Activated T-cell treated with anti-CD3 and anti-CD28 coated beads for 24 hours (primary cell): Measurements from ENCODE around the gene TSEN54.
"Not testable (repeated sequence)": the region's sequence is repeated elsewhere in the genome, so short reads cannot be mapped to it uniquely, and the experiment has no call there.

Experiments
- DNase-seq: peaks from one replicate; pipeline ENCODE4 v3.0.0-alpha.2; 2020; ENCODE audit warnings: low read depth

TSEN54 gene

DNA sequence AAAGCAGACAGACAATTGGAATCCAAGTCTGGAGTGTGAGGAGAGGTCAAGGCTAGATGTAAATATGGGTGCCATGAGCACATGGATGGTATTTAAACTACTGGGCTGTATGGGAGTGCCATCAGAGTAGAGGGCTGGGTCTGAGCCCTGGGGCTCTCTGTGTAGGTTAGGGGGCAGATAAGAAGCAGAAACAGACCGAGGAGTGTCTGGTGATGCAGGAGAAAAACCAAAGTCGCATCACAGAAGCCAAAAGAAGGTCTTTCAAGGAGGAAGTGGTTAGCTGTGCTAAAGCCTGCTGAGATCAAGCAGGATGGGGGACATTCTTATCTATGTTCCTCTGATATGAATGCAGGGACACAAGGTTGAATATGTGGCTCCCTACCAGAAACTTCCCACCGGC is 1.9 kb downstream of the TSEN54 start:
- no peak for DNase-seq

DNA sequence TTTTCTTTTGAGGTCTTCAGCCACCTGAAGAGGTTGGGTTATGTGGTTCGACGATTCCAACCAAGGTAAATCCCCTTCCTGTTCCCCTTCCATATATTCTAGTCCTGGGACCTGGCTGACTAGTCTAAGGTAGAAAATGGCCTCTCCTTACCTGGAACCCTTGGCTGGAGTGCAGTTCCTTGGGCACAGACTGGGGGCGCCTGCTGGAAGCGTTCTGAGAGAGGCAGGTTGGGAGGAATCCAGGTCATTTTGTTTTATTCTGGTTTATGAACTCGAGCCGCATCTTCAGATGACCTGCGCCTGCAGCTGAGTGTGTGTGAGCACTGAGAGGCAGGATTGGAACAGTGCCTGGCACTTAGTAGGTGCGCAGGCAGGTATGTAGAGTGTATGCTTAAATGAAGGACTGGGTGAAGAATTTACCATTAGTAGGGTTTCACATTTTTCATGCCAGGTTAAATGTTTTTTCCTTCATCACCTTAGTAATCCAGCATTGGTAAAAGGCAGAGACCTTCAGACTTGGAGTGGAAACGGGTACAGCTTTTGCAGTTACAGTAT is 2.7 kb downstream of the TSEN54 start:
- DNase-seq = no peak

DNA sequence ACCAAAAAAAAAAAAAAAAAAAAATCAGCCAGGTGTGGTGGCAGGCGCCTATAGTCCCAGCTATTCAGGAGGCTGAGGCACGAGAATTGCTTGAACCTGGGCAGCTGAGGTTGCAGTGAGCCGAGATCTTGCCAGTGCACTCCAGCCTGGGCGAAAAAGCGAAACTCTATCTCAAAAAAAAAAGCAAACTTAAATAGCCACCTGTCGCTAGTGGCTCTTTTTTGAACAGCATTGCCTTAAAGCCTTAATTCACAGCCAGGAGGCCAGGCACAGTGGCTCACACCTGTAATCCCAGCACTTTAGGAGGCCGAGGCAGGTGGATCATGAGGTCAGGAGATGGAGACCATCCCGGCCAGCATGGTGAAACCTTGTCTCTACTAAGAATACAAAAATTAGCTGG is 4.1 kb downstream of the TSEN54 start:
- DNase-seq = not testable (repeated sequence)

DNA sequence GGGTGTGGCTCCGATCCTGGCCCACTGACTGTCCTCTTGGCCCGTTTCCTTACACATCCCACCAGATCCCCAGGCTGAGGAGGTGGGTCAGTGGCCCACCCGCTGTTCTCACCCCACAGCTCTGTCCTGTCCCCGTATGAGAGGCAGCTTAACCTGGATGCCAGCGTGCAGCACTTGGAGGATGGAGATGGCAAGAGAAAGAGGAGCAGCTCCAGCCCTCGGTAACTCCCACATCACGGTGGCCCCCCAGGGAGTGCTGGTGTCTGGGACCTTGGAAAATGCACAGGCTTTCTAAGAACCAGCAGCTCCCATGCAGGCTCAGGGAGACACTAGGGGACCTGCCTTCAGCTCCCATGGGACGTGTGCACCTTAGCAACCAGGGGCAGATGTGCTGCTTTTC is 5.0 kb downstream of the TSEN54 start:
- DNase-seq = no peak

DNA sequence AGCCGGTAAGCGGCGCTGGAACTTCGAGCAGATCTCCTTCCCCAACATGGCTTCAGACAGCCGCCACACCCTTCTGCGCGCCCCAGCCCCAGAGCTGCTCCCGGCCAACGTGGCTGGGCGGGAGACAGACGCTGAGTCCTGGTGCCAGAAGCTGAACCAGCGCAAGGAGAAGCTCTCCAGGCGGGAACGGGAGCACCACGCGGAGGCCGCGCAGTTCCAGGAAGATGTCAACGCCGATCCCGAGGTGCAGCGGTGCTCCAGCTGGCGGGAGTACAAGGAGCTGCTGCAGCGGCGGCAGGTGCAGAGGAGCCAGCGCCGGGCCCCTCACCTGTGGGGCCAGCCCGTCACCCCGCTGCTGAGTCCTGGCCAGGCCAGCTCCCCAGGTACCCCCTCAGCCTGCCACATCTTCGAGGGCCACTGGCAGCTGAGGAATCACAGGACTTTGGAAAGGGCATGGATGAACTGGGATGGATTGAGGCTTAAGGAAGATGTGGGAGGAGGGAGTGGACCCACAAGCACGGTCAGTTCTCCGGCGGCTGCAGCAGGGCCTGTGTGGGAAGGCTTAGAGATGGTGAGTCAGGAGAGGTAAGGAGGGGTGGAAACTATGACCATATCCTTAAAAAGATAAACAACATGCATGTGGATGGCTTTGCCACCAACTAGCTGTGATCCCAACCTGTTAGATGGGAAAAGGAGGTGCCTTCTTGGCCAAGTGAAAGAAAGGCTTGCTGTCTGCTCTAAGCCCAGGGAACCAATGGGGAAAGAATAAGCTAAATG is 5.8 kb downstream of the TSEN54 start:
- no peak for DNase-seq

DNA sequence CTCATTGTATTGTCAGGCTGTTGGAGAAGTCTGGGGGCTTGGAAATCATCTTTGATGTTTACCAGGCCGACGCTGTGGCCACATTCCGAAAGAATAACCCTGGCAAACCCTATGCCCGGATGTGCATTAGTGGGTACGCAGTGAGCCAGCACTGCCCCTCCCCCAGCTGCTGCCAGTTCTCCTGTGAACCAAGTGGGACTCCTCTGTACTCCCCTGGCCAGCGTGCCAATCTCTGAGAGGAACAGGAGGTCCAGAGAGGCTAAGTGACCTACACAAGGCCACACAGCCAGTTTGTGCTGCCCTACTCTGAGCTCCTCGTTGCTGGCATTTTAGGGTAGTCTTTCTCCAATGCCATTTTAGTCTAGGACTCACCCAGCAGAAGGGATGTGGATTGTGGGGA is 7.3 kb downstream of the TSEN54 start:
- DNase-seq = no peak

DNA sequence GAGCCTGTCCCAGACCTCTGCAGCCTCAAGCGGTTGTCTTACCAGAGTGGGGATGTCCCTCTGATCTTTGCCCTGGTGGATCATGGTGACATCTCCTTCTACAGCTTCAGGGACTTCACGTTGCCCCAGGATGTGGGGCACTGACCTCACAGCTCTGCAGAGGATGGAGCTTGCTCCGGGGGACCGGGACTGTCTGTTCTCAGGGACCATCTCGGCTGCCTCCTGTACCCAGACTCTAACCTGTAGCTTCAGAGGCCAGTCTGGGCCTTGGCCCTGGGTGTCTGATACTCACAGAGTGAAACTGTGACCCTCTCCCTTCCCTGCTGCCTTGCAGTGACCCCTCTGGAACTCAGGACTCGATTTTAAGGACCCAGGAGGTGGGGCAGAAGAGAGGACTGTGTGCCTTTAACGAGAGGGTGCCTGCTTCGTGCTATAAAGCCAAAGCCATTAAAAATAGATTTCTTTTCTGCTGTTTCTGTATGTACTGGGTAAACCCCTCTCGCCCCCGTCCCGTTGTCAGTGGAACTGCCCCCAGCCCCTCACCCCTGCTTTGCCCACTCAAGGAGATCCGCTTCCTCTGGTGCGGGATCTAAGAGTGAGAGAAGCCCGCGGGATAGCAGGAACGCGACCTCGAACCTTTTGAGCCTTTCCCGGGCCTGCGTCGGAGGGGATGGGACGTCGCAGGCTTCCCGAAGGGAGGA is 8.1 kb downstream of the TSEN54 start:
- DNase-seq = no peak

DNA sequence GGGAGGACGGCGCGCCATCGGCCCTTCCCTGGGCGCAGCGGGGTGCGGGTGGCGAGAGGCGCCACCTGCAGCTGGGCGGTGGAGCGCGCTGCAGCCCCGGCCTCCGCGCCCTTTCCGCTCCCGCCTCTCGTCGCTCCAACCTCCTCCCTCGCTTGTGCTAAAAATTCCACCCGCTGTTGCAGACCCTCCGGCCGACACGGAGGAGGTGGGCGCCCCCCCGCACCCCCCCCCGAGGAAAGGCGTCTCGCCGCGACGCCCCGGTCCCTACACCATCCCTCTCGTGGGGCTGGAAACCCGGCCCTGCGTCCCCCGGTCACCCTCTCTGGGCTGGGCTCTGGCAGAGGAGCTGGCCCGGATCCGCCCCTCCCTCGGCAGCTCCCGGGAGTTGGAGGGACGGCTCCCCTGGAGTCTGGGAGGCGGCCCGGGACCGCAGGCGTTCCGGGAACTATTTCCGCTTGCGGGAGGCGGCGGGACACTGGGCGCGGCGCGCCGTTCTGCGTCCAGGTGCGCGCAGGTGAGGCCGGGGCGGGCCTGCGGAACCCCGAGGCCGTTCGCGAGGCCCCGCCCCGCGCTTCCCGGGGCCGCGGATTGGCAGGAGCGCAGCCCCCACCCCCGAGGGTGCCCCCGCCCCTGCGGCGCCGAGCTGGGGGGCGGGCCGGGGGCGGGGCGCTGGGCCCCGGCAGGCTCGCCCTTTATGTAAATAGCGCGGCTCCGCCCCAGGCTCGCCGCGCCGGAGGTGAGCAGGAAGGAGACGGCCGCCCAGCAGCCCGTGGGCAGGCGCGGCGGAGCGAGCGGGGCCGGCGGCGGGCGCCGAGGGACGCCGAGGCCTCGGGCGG is 8.9 kb downstream of the TSEN54 start, which contains the start of gene LLGL2:
TSS of gene LLGL2 (plus strand) at position 728 of the 836 bp plus-strand sequence. CDS start 17,730 bp downstream, outside the sequence.
- peak; percentile 68 for DNase-seq

DNA sequence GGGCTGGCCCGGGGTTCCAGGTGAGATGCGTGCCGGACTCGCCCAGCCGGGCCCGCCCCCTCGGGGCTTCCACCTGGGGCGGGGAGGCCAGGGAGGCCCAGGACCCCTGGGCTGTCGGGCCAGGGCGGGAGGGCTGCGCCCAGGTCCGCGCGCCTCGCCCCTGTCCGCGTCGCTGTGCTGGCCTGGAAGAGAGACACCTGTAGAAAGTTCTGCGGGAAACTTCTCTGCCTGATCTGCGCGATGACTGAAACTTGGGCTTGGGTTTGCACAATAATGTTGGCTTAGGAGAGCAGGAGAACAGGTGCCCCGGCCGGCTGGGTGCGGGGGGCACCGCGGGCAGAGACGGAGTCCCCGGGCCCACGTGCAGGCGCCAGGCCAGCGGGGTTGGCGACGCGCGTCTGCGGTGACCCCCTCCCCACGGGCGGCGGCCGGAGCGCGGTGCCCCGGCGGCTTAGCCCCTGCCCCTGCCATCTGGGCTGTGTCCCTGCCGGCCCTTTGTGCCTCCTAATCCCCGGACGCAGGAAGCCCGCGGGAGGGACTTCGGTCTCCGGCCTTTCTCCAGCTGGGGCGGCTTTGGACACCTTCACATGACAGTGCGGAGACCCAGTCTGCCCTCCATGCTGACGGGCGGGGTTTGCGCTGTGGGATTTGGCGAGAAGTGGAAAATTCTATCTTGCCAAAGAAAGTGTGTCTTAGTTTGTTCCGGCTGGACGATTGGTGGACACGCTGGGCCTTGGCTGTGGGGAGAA is 9.7 kb downstream of the TSEN54 start:
- no peak for DNase-seq

DNA sequence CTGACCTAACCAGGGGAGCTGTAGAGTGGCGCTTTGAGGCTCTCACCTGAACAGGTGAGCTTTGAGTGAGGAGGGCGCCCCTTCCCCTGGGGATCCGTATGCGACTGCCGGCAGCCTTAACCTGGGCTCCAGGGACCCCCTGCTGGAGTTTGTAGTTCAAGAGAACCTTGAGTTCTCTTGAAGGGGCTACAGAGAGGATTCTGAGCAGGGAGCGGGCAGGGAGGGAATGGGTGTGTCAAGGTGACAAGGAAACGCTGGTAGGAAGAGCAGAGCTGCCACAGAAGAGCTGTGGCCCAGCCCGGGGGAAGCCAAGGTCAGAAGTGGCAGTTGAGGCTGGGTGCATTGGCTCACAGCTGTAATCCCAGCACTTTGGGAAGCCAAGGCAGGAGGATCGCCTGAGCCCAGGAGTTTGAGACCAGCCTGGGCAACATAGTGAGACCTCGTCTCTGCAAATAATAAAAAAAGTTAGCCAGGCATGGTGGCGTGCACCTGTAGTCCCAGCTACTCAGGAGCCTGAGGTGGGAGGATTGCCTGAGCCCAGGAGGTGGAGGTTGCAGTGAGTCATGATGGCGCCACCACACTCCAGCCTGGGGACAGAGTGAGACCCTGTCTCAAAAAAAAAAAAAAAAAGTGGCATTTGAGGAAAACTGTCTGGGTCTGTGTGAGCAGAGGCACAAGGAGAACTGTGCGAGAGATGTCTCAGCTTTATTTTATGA is 10.4 kb downstream of the TSEN54 start:
- no peak for DNase-seq

DNA sequence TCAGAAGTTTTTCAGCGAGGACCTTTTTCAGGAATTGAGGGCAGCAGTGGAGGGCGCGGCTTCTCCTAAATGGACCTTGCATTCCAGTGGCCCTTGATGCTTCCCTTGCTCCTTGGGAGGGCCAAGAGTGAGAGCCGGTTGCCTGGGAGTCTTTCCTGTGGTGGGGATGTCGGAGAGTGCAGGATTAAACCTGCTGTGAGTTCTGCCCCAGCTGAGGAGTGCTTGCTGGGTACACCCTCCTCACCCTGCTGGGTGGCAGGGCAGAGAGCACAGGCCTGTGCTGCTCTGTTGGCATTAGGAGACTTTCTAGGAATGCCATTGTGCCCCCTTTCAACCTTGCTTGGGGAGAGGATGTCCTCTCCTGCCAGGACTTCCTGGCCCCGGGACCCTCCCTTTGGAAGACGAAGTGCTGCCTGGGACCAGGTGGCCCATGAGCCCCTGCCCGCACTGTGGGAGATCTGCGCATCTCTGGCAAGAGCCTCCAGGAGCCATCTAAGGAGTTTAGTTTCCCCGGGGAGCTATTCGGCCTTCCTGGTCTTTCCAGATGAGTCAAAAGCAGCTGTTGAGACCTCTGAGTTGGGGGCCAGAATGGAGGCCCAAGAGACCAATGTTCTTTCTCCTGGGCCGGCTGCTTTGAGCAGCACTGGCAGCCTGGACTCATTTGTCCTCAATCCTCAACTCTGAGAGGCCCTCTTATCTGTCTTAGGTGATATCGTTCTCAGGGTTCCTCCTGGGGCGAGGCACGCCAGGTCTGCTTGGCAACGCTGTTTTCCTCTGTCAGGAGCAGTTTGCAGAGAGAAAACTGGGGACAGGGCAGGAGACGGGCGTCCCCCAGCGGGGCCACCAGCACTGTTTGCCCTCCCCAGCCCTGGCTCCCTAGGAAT is 14.8 kb downstream of the TSEN54 start:
- DNase-seq = no peak

DNA sequence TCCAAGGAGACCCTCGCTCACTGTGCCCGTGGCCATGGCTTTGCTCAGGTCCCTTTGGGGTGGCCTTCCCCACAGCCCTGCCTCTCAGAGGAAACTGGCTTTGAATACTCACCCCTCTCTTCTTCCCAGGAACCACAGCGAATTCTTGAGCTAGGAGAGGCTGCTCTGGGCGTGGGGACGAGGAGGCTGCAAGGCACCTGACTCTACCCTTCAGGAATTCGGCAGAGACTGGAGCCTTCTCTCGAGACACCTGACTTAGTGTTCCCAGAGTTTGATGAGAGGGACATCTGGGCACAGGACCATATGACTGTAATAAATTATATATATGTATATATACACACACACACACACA is 15.4 kb downstream of the TSEN54 start:
- DNase-seq = no peak

DNA sequence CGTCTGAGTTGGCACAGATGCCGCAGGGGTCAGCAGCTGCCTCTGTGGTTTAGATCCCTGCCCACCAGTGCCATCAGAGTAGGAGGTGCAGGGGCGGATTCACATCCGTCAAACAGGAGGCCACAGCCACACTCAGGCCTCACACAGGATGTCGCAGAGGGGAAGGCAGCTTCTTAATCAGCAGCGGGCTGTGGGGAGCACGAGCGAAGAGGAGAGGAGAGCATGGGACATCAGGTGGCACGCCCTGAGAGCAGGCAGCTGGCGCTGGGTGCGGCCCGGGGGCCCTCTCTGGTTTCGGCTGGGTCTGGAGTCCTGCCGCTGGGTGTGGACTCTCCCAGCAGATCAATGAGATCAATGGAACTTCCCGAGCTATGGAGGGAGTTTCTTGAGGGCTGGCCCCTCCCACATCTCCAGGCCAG is 18.8 kb downstream of the TSEN54 start:
- no peak for DNase-seq

DNA sequence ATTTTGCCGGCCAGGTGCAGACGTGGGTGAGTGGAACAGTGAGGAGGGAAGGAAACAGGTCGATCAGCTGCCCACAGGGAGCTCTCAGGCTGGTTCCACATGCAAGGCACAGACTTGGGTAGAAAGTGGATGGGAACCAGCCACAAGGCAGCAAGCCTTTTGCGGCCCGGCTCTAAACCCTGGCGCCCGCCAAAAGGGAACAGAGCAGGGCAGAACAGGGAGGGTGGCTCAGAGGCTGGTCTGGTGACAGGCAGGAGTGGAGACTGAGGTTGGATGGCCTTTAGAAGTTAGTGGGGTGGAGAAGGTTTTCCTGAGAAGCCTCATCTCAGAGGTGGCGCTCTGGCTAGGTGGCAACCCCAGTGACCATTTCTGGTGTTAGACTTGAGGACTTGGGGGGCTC is 19.5 kb downstream of the TSEN54 start:
- DNase-seq = no peak

DNA sequence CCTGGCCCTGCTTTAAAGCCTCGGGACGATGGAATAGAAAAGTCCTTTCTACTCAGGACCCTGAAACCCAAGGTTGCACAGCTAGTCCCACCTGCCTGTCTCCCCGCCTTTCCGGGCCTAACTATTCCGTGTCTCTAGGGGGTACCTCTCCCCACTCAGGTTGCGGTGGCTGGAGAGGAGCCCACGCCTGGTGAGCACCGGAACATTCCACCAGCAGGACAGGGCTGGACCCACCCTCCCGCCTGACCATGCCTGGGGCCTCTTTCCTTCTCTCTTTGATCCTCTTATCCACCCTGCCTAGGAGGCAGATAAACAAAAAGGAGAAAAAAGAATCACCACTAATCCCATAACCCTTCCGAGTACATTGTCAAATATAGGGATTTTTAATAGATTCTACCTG is 20.0 kb downstream of the TSEN54 start:
- no peak for DNase-seq

DNA sequence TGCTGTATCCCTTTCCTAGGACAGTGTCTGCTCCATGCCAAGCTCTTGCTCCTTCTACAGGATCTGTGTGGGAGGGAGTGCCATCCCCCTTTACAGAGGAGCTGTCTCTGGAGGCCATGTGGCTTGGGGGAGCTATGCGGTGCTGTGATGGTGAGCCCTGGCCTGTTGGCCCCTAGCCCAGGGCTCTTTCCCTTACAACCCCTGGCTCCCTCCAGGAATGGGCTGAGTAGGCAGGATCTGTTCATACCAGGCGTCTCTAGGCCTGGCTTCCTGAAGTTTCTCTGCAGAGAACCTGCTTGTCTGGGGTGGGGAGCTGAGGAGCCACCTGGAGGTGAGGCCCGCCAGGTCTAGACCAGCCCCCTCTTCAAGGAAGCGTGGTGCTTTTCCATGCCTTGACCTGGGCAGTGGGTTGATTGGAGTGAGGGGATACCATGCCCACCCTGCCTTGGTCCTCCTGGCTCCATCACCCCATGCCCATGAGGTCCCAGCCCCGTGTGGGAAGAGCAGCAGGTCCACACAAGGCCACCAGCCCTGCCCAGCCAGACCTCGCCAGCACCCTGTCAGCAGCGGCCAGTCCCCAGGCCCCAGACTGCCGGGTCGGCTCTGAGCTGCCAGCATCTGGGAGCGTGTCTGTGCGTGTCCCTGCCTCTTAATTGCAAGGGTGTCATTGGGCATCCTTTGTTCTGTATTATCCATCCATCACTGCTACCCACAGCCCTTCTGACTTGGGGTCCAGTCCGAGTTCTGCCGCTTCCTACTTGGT is 23.8 kb downstream of the TSEN54 start:
- no peak for DNase-seq

DNA sequence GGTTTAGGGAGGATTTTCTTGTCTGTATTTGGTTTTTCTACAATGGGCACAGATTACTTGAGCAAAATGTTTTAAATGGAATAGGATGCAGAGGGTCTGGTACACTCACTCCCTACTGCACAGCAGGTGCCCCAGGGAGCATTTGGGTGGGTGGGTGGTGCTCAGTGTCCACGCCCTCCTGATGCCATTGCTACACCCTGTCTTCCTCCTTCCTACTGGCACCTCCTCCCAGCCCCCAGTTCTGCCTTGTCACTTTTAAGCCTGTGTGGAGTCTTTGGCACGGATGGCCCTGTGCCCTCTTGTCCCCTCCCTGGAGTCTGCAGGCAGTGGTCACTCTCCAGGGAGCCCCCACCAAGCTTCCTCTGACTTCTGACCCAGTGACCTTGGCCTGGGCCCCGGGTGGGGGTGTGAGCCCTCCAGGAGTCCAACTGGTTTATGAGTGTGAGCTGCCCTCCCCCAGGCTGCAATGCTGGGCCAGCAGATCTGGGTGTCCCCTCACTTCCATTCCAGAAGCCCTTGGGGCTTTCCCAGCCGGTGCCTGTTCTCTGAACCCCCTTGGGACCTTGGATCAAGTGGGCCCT is 24.7 kb downstream of the TSEN54 start:
- no peak for DNase-seq

DNA sequence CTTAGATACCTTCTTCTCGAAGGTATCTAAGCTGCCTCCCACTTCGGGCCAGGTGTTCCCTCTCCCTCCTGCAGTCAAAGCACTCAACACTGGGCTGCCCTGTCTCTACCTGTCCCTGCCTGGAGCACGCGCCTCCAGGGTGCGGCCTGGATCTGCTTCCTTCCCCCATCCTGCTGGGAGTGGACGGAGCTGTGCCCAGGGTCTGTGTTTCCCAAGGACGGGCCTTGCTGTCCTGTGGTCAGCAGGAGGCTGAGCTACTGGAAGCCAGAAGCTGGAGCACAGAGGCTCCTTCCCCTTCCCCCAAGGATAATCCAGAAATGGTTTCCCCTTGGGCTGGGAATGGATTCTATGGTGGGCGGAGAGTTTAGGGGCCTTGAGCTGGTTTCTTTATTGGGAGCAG is 25.9 kb downstream of the TSEN54 start:
- no peak for DNase-seq
